Keratinocyte (primary cell): ENCODE data around the gene NEK10. TPM values are rescaled to one million over a fixed set of nuclear protein-coding genes. Genes with fewer than 3 reads are reported as not detected.

Experiments
- DNase-seq: peaks from one replicate; pipeline ENCODE4 v3.0.0-alpha.2; 2011; ENCODE audit warnings: low read depth, missing footprints, low spot score
- FAIRE-seq: peaks from 2 replicates; lab custom pipeline; 2011; peaks lifted over from hg19 to GRCh38; lab: Jason Lieb, UNC
- H2AFZ ChIP-seq: 2 replicates; pipeline ENCODE4 v1.6.0; 2012; ENCODE audit warnings: low read length, control low read depth, inconsistent platforms; ENCODE audit not compliant: control insufficient read depth
- H3K27ac ChIP-seq: 2 replicates; pipeline ENCODE4 v1.5.1; 2011; ENCODE audit warnings: low read length; ENCODE audit not compliant: control insufficient read depth, insufficient read depth
- H3K27me3 ChIP-seq: 3 replicates; pipeline ENCODE4 v1.6.0; 2011; ENCODE audit warnings: low read length; ENCODE audit not compliant: control insufficient read depth, insufficient read depth; ENCODE audit errors: extremely low read depth
- H3K36me3 ChIP-seq, 2 experiments: 2 replicates in 1 of 2; 3 replicates in 1 of 2; pipeline ENCODE4 v1.5.1; 2011; ENCODE audit warnings: low read length in 2 of 2, mild to moderate bottlenecking in 1 of 2; ENCODE audit not compliant: control insufficient read depth in 2 of 2, insufficient read depth in 2 of 2; ENCODE audit errors: extremely low read depth in 1 of 2
- H3K4me1 ChIP-seq: 3 replicates; pipeline ENCODE4 v1.5.1; 2011; ENCODE audit warnings: low read length; ENCODE audit not compliant: control insufficient read depth, insufficient read depth; ENCODE audit errors: extremely low read depth
- H3K4me2 ChIP-seq: 3 replicates; pipeline ENCODE4 v1.6.0; 2011; ENCODE audit warnings: low read depth, low read length; ENCODE audit not compliant: control insufficient read depth, insufficient read depth; ENCODE audit errors: extremely low read depth
- H3K4me3 ChIP-seq, 3 experiments: fragments of 200-600 bp in 1 of 3; sonication (generic) in 1 of 3; 2 replicates in 2 of 3; 3 replicates in 1 of 3; pipeline ENCODE4 v1.5.1; 2011 to 2016; ENCODE audit warnings: low read length in 3 of 3, mild to moderate bottlenecking in 3 of 3, control low read depth in 2 of 3, inconsistent platforms in 1 of 3, low read depth in 1 of 3, mixed read lengths in 1 of 3, mixed run types in 1 of 3, moderate library complexity in 1 of 3; ENCODE audit not compliant: control insufficient read depth in 2 of 3, insufficient read depth in 2 of 3; ENCODE audit errors: extremely low read depth in 1 of 3
- H3K79me2 ChIP-seq: 2 replicates; pipeline ENCODE4 v1.6.0; 2012; ENCODE audit warnings: low read length; ENCODE audit not compliant: control insufficient read depth, insufficient read depth
- H3K9ac ChIP-seq: 3 replicates; pipeline ENCODE4 v1.6.0; 2011; ENCODE audit warnings: low read length; ENCODE audit not compliant: control insufficient read depth, insufficient read depth; ENCODE audit errors: extremely low read depth
- H3K9me1 ChIP-seq: 3 replicates; pipeline ENCODE4 v1.6.0; 2011; ENCODE audit warnings: low read length; ENCODE audit not compliant: control insufficient read depth, insufficient read depth; ENCODE audit errors: extremely low read depth
- H3K9me3 ChIP-seq: 2 replicates; pipeline ENCODE4 v1.5.1; 2012; ENCODE audit warnings: low read depth, low read length; ENCODE audit not compliant: control insufficient read depth
- H4K20me1 ChIP-seq: 3 replicates; pipeline ENCODE4 v1.6.0; 2011; ENCODE audit warnings: low read length; ENCODE audit not compliant: control insufficient read depth, insufficient read depth; ENCODE audit errors: extremely low read depth
- EZH2 ChIP-seq: IDR thresholded peaks from one replicate; pipeline ENCODE4 v1.6.1; 2012; ENCODE audit warnings: inconsistent platforms, mild to moderate bottlenecking, low read length, moderate library complexity
- dilution Hi-C: fragments of 300-500 bp; cut with MboI; formaldehyde crosslinking; loops from one replicate; pipeline ENCODE4 v1.7.0; 2020; ENCODE audit warnings: low sequenced_read_pairs; ENCODE audit not compliant: extremely low pct_ligation_motif_present
- polyA plus RNA-seq, 5 experiments: library from polyadenylated mRNA; depleted of rRNA in 3 of 5; stranded (reverse) in 3 of 5; stranded (forward) in 1 of 5; unstranded in 1 of 5; fragments of >200 nt; gene quantifications; 1 replicate in 1 of 5; 2 replicates in 3 of 5; 3 replicates in 1 of 5; pipeline versions ENCODE4 v1.2.1 to v1.2.3, GENCODE V29; 2011 to 2012; ENCODE audit warnings: missing spikeins in 2 of 5, low read depth in 1 of 5, low replicate concordance in 1 of 5
- TF ChIP-seq, protein P1 (sequence below), 3 experiments: IDR thresholded peaks in 1 of 3; conservative IDR thresholded peaks in 1 of 3; optimal IDR thresholded peaks in 1 of 3; 2 replicates in 2 of 3; 3 replicates in 1 of 3; pipeline versions ENCODE3 to v1.5.1; 2011; ENCODE audit warnings: low read length in 3 of 3, mild to moderate bottlenecking in 3 of 3, moderate library complexity in 2 of 3, control low read depth in 1 of 3, inconsistent platforms in 1 of 3; ENCODE audit not compliant: insufficient read depth in 2 of 3; ENCODE audit errors: extremely low read depth in 1 of 3

The NEK10 gene
- polyA plus RNA-seq, 1 donor (not counting 4 experiments of a cell fraction or from before 2014, with no cell fraction given) = 0.98 TPM

DNA sequence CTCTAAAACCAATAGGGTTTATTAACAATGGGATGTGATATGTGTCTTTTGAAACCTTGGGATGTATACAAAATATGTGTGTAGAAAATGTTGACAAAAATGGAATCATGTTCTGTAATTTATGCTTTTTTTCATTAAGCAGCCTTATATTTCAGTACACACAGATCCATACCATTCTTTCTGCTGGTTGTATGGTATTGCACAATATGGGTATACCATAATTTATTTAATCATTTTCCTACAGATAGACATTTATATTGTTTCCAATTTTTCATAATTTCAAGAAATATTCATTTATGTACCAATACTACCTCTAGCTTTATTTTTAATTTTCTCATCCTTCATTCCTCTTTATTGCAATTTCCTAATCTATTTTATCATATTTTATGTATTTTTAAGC, 83.5 kb downstream of the NEK10 start:
- Histone ChIP-seq H3K9me1 (no peaks in the 10 kb centered on the region), H3K79me2 (no peaks in the 10 kb centered on the region), H3K27ac (no peak overlapping the region), H4K20me1 (no peaks in the 10 kb centered on the region), H2AFZ (no peak overlapping the region), H3K36me3 (no peaks in the 10 kb centered on the region), H3K4me2 (no peak overlapping the region), H3K9me3 (no peaks in the 10 kb centered on the region), H3K4me1 (no peaks in the 10 kb centered on the region), H3K9ac (no peak overlapping the region), H3K4me3 (no peak overlapping the region), H3K27me3 (no peaks in the 10 kb centered on the region)
- DNase-seq (no peak), FAIRE-seq (no peak)
- dilution Hi-C loops = no loop called here
- TF ChIP-seq EZH2 = no peak
- TF ChIP-seq, protein P1, sequence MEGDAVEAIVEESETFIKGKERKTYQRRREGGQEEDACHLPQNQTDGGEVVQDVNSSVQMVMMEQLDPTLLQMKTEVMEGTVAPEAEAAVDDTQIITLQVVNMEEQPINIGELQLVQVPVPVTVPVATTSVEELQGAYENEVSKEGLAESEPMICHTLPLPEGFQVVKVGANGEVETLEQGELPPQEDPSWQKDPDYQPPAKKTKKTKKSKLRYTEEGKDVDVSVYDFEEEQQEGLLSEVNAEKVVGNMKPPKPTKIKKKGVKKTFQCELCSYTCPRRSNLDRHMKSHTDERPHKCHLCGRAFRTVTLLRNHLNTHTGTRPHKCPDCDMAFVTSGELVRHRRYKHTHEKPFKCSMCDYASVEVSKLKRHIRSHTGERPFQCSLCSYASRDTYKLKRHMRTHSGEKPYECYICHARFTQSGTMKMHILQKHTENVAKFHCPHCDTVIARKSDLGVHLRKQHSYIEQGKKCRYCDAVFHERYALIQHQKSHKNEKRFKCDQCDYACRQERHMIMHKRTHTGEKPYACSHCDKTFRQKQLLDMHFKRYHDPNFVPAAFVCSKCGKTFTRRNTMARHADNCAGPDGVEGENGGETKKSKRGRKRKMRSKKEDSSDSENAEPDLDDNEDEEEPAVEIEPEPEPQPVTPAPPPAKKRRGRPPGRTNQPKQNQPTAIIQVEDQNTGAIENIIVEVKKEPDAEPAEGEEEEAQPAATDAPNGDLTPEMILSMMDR (optimal IDR thresholded peaks at IDR 0.05 in 1 of 3, IDR thresholded peaks at IDR 0.05 in 1 of 3, conservative IDR thresholded peaks at IDR 0.05 in 1 of 3; ENCODE audit: extremely low read depth in 1 of 3, insufficient read depth in 2 of 3, low read length in 3 of 3) = no peak

DNA sequence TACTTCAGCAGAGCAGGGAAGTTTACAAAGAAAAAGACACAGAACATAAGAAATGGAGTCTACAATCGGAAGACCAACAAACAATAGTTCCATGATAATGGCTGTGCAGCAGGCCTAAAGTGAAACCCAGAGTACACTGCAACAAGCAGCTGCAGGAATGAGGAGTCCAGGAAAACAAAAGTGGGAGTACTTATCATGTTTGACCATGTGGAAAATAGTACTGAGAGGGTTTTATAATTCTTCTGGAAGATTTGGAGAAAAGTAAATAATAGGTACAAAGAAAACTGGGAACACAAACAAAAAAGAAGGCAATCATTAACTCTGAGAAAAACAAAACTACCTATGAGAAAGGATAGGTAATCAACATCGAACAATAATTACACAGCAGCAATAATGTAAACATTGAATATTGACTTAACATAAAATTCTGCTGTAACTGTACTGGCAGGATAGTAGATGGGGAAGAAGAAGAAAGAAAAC, 87.5 kb downstream of the NEK10 start:
- Histone ChIP-seq H3K36me3 (no peaks in the 10 kb centered on the region), H3K4me2 (no peak overlapping the region), H4K20me1 (no peaks in the 10 kb centered on the region), H3K79me2 (no peaks in the 10 kb centered on the region), H3K4me3 (no peak overlapping the region), H3K27ac (no peak overlapping the region), H3K9me3 (no peaks in the 10 kb centered on the region), H3K9me1 (no peaks in the 10 kb centered on the region), H3K27me3 (no peaks in the 10 kb centered on the region), H2AFZ (no peak overlapping the region), H3K4me1 (no peaks in the 10 kb centered on the region), H3K9ac (no peak overlapping the region)
- FAIRE-seq (no peak), DNase-seq (no peak)
- dilution Hi-C loops = no loop called here
- no peak for TF ChIP-seq EZH2

DNA sequence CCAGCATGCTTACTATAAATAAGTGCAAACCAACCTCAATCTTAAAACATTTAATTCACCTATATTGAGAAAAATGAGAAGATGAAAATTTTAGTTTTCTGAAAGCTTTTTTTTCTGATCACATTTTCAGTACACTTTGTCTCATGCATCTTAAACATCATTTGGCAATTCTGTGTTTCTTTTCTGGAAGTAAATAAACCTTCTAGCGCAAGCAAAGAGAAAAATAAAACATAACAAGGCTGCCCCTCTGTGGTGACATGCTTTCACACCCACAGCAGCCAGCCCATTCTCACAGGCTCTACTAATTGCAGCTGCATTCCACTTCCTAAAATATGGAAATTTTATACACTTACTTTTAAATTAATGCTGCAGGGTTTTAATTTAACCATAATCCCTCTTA, 90.1 kb downstream of the NEK10 start:
- dilution Hi-C loops = no loop called here

More for the DNA sequence above, 90.1 kb downstream of the NEK10 start:
- Histone ChIP-seq H3K4me2 (no peak overlapping the region), H3K79me2 (no peaks in the 10 kb centered on the region), H3K9ac (no peak overlapping the region), H4K20me1 (no peaks in the 10 kb centered on the region), H3K27ac (no peak overlapping the region), H3K4me3 (no peak overlapping the region), H3K9me1 (no peaks in the 10 kb centered on the region), H2AFZ (no peak overlapping the region), H3K27me3 (no peaks in the 10 kb centered on the region), H3K4me1 (no peaks in the 10 kb centered on the region), H3K9me3 (no peaks in the 10 kb centered on the region), H3K36me3 (no peaks in the 10 kb centered on the region)
- TF ChIP-seq, protein P1 (optimal IDR thresholded peaks at IDR 0.05 in 1 of 3, IDR thresholded peaks at IDR 0.05 in 1 of 3, conservative IDR thresholded peaks at IDR 0.05 in 1 of 3; ENCODE audit: extremely low read depth in 1 of 3, insufficient read depth in 2 of 3, low read length in 3 of 3) = peak in 2 of 3 experiments; percentile 16 to 46
- TF ChIP-seq EZH2 = no peak
- DNase-seq (no peak), FAIRE-seq (no peak)
